ENCODE data around the gene SLC6A6.

The SLC6A6 gene

DNA sequence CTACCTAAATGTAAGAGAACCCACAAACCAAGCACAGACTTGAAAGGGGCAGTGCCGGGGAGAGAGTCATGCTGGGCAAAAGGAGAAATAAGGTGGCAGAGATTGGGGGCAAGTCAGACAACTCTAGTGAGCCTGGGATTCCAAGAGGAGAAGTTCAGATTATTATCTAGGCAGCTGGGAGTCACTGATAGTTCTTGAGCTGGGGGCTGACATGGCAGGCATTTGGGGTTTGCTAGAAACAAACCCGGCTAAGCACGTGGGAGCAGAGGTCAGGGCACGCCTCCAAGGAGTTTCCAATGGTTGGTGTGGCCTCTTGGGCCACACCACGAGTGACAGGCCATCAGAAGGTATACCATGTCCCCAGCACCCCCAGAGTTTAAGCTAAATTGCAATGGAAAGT, 27.6 kb downstream of the SLC6A6 start:
- Histone ChIP-seq H3K9me3 (ENCODE audit: insufficient read depth, low read depth, low read length) (no peaks in the 10 kb centered on the region), H3K79me2 (ENCODE audit: control insufficient read depth, insufficient read depth, low read length, poor library complexity) (peaks cover 10% of the 10 kb centered on the region), H3K4ac (ENCODE audit: low read depth, low read length) (no peak overlapping the region), H2BK12ac (ENCODE audit: low read length) (peak overlapping the region; percentile 17), H3K27ac (ENCODE audit: low read depth, low read length) (no peak overlapping the region), H3K27me3 (ENCODE audit: insufficient read depth, low read length) (no peaks in the 10 kb centered on the region), H3K79me1 (ENCODE audit: low read length) (peaks cover 27% of the 10 kb centered on the region), H3K36me3 (ENCODE audit: control insufficient read depth in 1 of 2, insufficient read depth in 2 of 2, low read length in 2 of 2) (peaks cover 17 to 19% of the 10 kb centered on the region in 2 experiments), H2AK5ac (ENCODE audit: low read length) (no peak overlapping the region), H3K18ac (ENCODE audit: low read length) (no peak overlapping the region), H3K14ac (ENCODE audit: low read length) (no peak overlapping the region), H4K8ac (ENCODE audit: low read depth, low read length) (no peak overlapping the region), H3K4me1 (ENCODE audit: control insufficient read depth in 1 of 2, insufficient read depth in 2 of 2, low read length in 2 of 2) (peaks cover 39 to 45% of the 10 kb centered on the region in 2 experiments), H3K23ac (ENCODE audit: low read length) (no peak overlapping the region), H2BK5ac (ENCODE audit: low read depth, low read length, poor library complexity) (no peak overlapping the region), H3K4me2 (ENCODE audit: low read length) (no peak overlapping the region), H3K9ac (ENCODE audit: low read length) (no peak overlapping the region), H2AFZ (ENCODE audit: insufficient read depth, low read length, poor library complexity) (no peak overlapping the region), H4K12ac (ENCODE audit: low read depth, low read length) (no peak overlapping the region), H4K91ac (ENCODE audit: low read depth, low read length) (no peak overlapping the region), H2BK120ac (ENCODE audit: insufficient read depth, low read length, poor library complexity) (no peak overlapping the region), H3K4me3 (ENCODE audit: low read depth, low read length) (no peak overlapping the region)
- no peak for DNase-seq
- no CpG with 5 or more reads among the region's 5 CpGs for WGBS (ENCODE audit: extremely low coverage, insufficient coverage, insufficient read length)

DNA sequence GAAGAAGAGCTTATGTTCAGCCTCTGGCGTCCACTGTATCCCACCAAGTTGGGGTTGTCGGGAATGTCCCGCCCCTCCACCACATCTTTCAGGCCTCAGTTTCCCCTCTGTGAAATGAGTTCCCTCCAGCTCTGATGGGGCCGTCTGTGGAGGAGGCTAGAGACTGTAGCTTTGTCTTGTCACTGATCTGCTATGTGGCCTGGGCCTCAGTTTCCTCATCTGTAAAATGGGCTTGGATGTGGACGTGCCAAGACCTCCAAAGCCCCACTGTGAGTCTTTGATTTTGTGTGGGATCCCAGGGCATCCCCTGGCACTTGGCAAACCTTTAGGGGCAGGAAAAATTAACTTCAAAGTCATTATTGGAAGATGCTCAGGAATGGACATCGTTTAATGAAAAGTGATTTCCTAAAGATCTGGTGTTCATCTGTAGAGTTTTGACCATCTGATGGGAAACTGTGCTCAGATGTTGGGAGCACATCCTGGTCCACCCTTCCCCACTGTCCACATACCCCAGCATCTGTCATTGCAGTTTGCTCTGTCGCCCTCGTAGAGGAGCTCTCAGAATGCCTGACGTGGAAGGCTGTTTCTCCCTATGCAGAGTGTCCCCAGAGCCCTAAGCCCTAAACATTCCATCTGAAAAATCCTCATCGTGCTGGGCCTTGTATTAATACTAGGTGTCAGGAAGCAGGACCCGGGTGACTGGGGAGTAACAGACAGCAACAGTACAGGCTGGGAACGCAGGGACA, 28.5 kb downstream of the SLC6A6 start:
- H2BK120ac ChIP-seq (ENCODE audit: insufficient read depth, low read length, poor library complexity) = peak overlapping the region; percentile 69
- H2AFZ ChIP-seq (ENCODE audit: insufficient read depth, low read length, poor library complexity) = peak overlapping the region; percentile 17
- no CpG with 5 or more reads among the region's 12 CpGs for WGBS (ENCODE audit: extremely low coverage, insufficient coverage, insufficient read length)
- H3K79me2 ChIP-seq (ENCODE audit: control insufficient read depth, insufficient read depth, low read length, poor library complexity) = peaks cover 10% of the 10 kb centered on the region
- DNase-seq = no peak
- H4K12ac ChIP-seq (ENCODE audit: low read depth, low read length) = no peak overlapping the region
- no peaks in the 10 kb centered on the region for H3K9me3 ChIP-seq (ENCODE audit: insufficient read depth, low read depth, low read length)
- H3K4me3 ChIP-seq (ENCODE audit: low read depth, low read length) = no peak overlapping the region
- H3K14ac ChIP-seq (ENCODE audit: low read length) = peak overlapping the region; percentile 34
- H2AK5ac ChIP-seq (ENCODE audit: low read length) = peak overlapping the region; percentile 58
- H4K8ac ChIP-seq (ENCODE audit: low read depth, low read length) = peak overlapping the region; percentile 23
- no peak overlapping the region for H3K4me2 ChIP-seq (ENCODE audit: low read length)
- H3K18ac ChIP-seq (ENCODE audit: low read length) = peak overlapping the region; percentile 56
- H3K9ac ChIP-seq (ENCODE audit: low read length) = no peak overlapping the region
- H3K79me1 ChIP-seq (ENCODE audit: low read length) = peaks cover 28% of the 10 kb centered on the region
- peak overlapping the region; percentile 31 for H3K4ac ChIP-seq (ENCODE audit: low read depth, low read length)
- peaks cover 17 to 19% of the 10 kb centered on the region in 2 experiments for H3K36me3 ChIP-seq (ENCODE audit: control insufficient read depth in 1 of 2, insufficient read depth in 2 of 2, low read length in 2 of 2)
- peak overlapping the region; percentile 89 for H3K27ac ChIP-seq (ENCODE audit: low read depth, low read length)
- H2BK12ac ChIP-seq (ENCODE audit: low read length) = peak overlapping the region; percentile 74
- peak overlapping the region; percentile 70 for H2BK5ac ChIP-seq (ENCODE audit: low read depth, low read length, poor library complexity)
- H3K27me3 ChIP-seq (ENCODE audit: insufficient read depth, low read length) = no peaks in the 10 kb centered on the region
- H3K4me1 ChIP-seq (ENCODE audit: control insufficient read depth in 1 of 2, insufficient read depth in 2 of 2, low read length in 2 of 2) = peaks cover 42 to 52% of the 10 kb centered on the region in 2 experiments
- H4K91ac ChIP-seq (ENCODE audit: low read depth, low read length) = peak overlapping the region; percentile 80
- no peak overlapping the region for H3K23ac ChIP-seq (ENCODE audit: low read length)

DNA sequence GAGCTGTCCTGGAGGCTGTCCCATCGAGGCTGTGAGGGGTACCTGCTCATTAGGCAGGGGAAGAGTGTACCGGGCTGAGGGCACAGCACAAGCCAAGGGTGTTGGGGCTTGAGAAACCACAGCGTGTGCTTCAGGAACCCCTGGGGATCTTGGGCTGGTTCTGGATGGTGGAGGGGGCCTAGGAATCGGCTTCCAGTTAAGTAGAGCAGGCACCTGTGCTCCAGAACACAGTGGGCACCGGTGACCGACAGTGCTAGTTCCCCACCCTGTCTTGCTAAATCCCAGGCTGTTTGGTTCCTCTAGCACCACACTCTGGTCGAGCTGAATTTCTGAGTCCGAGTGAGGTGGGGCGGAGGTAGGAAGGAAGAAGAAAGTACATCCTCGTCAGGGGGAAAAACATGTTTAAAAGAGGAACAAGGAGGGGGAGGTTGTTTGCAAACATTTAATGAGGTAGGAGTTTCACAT, 29.1 kb downstream of the SLC6A6 start:
- H3K79me2 ChIP-seq (ENCODE audit: control insufficient read depth, insufficient read depth, low read length, poor library complexity) = peaks cover 12% of the 10 kb centered on the region
- H3K27ac ChIP-seq (ENCODE audit: low read depth, low read length) = peak overlapping the region; percentile 89
- H4K12ac ChIP-seq (ENCODE audit: low read depth, low read length) = no peak overlapping the region
- H3K9ac ChIP-seq (ENCODE audit: low read length) = no peak overlapping the region
- H3K9me3 ChIP-seq (ENCODE audit: insufficient read depth, low read depth, low read length) = no peaks in the 10 kb centered on the region
- peak overlapping the region; percentile 24 for H3K4ac ChIP-seq (ENCODE audit: low read depth, low read length)
- no peak for DNase-seq
- H3K27me3 ChIP-seq (ENCODE audit: insufficient read depth, low read length) = no peaks in the 10 kb centered on the region
- peak overlapping the region; percentile 23 for H4K8ac ChIP-seq (ENCODE audit: low read depth, low read length)
- peak overlapping the region; percentile 17 for H2AFZ ChIP-seq (ENCODE audit: insufficient read depth, low read length, poor library complexity)
- peaks cover 42 to 52% of the 10 kb centered on the region in 2 experiments for H3K4me1 ChIP-seq (ENCODE audit: control insufficient read depth in 1 of 2, insufficient read depth in 2 of 2, low read length in 2 of 2)
- no peak overlapping the region for H3K23ac ChIP-seq (ENCODE audit: low read length)
- H3K4me3 ChIP-seq (ENCODE audit: low read depth, low read length) = no peak overlapping the region
- H3K18ac ChIP-seq (ENCODE audit: low read length) = peak overlapping the region; percentile 54
- no CpG with 5 or more reads among the region's 10 CpGs for WGBS (ENCODE audit: extremely low coverage, insufficient coverage, insufficient read length)
- peak overlapping the region; percentile 26 for H2AK5ac ChIP-seq (ENCODE audit: low read length)
- peaks cover 28% of the 10 kb centered on the region for H3K79me1 ChIP-seq (ENCODE audit: low read length)
- H2BK5ac ChIP-seq (ENCODE audit: low read depth, low read length, poor library complexity) = peak overlapping the region; percentile 70
- peak overlapping the region; percentile 41 for H3K4me2 ChIP-seq (ENCODE audit: low read length)
- H2BK120ac ChIP-seq (ENCODE audit: insufficient read depth, low read length, poor library complexity) = peak overlapping the region; percentile 69
- H3K14ac ChIP-seq (ENCODE audit: low read length) = peak overlapping the region; percentile 34
- peak overlapping the region; percentile 74 for H2BK12ac ChIP-seq (ENCODE audit: low read length)
- peak overlapping the region; percentile 80 for H4K91ac ChIP-seq (ENCODE audit: low read depth, low read length)
- H3K36me3 ChIP-seq (ENCODE audit: control insufficient read depth in 1 of 2, insufficient read depth in 2 of 2, low read length in 2 of 2) = peaks cover 15 to 19% of the 10 kb centered on the region in 2 experiments

DNA sequence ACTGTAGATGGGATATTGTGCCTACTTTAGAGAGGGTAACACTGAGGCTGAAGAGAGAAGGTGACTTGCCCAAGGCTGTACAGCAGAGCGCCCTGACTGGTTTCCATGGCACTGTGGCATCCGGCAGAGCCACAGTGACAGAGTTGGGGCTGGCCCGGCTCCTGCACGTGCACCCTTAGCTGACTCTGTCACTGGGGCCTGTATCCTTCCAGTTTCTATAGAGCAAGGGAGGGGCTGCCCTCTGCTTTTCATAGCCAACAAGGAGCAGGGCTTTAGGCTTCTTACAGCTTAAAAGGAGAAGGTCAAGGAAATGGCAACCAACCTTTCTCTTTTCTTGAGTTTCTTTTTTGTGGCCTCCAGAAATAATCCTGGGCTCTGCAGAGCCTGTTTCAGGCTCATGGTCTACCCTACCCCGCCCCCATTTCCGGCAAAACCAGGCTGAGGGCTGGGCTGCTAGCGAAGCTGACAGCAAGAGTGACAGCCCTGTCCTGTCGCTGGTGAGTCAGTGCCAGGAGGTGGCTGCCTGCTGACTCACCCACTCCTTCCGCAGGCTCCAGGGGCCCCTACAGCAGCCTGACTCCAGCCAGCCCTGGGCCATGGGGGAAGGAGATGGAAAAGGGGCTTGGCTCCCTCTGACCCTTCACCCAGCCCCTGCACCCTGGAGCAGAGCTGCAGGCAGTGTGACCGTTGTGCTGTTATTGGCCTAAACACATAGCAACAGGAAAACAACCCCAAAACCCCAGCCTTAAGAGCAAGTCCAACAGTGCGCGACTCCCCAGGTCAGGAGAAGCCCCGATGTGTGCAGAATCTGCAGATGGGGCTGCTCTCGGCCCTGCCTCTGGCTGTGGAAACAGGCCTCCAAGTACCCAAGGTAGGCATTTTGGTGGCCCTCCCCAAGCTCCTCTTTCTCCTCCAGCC, 29.8 kb downstream of the SLC6A6 start:
- H4K91ac ChIP-seq (ENCODE audit: low read depth, low read length) = peak overlapping the region; percentile 94
- H3K23ac ChIP-seq (ENCODE audit: low read length) = no peak overlapping the region
- peaks cover 28% of the 10 kb centered on the region for H3K79me1 ChIP-seq (ENCODE audit: low read length)
- DNase-seq = peak; percentile 92 to 98
- peak overlapping the region; percentile 91 for H3K27ac ChIP-seq (ENCODE audit: low read depth, low read length)
- peak overlapping the region; percentile 56 for H4K8ac ChIP-seq (ENCODE audit: low read depth, low read length)
- peaks cover 13 to 19% of the 10 kb centered on the region in 2 experiments for H3K36me3 ChIP-seq (ENCODE audit: control insufficient read depth in 1 of 2, insufficient read depth in 2 of 2, low read length in 2 of 2)
- no peak overlapping the region for H3K4me3 ChIP-seq (ENCODE audit: low read depth, low read length)
- H3K9me3 ChIP-seq (ENCODE audit: insufficient read depth, low read depth, low read length) = no peaks in the 10 kb centered on the region
- peak overlapping the region; percentile 52 for H3K4me2 ChIP-seq (ENCODE audit: low read length)
- peak overlapping the region; percentile 5 for H3K9ac ChIP-seq (ENCODE audit: low read length)
- peak overlapping the region; percentile 86 for H3K14ac ChIP-seq (ENCODE audit: low read length)
- H3K18ac ChIP-seq (ENCODE audit: low read length) = peak overlapping the region; percentile 89
- H3K27me3 ChIP-seq (ENCODE audit: insufficient read depth, low read length) = no peaks in the 10 kb centered on the region
- H3K4me1 ChIP-seq (ENCODE audit: control insufficient read depth in 1 of 2, insufficient read depth in 2 of 2, low read length in 2 of 2) = peaks cover 42 to 52% of the 10 kb centered on the region in 2 experiments
- peak overlapping the region; percentile 68 for H3K4ac ChIP-seq (ENCODE audit: low read depth, low read length)
- peak overlapping the region; percentile 97 for H2BK12ac ChIP-seq (ENCODE audit: low read length)
- H2BK5ac ChIP-seq (ENCODE audit: low read depth, low read length, poor library complexity) = peak overlapping the region; percentile 88
- peak overlapping the region; percentile 89 for H2BK120ac ChIP-seq (ENCODE audit: insufficient read depth, low read length, poor library complexity)
- H2AK5ac ChIP-seq (ENCODE audit: low read length) = peak overlapping the region; percentile 81
- H2AFZ ChIP-seq (ENCODE audit: insufficient read depth, low read length, poor library complexity) = peak overlapping the region; percentile 56
- no CpG with 5 or more reads among the region's 14 CpGs for WGBS (ENCODE audit: extremely low coverage, insufficient coverage, insufficient read length)
- peaks cover 14% of the 10 kb centered on the region for H3K79me2 ChIP-seq (ENCODE audit: control insufficient read depth, insufficient read depth, low read length, poor library complexity)
- H4K12ac ChIP-seq (ENCODE audit: low read depth, low read length) = peak overlapping the region; percentile 19
